Upper lobe of left lung (tissue), 4 donors: Measurements from ENCODE around the gene SPATS2.

Experiments
- CTCF ChIP-seq, 6 experiments: fragments of 450-650 bp in 4 of 6; fragments of 200-600 bp in 2 of 6; sonication (generic) in 2 of 6; IDR thresholded peaks; one replicate each; pipeline ENCODE4 v1.5.1; 2016 to 2019; ENCODE audit warnings: antibody characterized with exemption in 6 of 6
- EP300 ChIP-seq, 4 donors: sonication (generic); formaldehyde crosslinking; IDR thresholded peaks; one replicate each; pipeline ENCODE4 v1.5.1; 2017; ENCODE audit warnings: antibody characterized with exemption in 4 of 4, control low read depth in 2 of 4
- POLR2AphosphoS5 ChIP-seq, 2 donors: sonication (generic); formaldehyde crosslinking; IDR thresholded peaks; one replicate each; pipeline ENCODE4 v1.5.1; 2017; ENCODE audit warnings: antibody characterized with exemption in 2 of 2

- TF ChIP-seq CTCF (IDR thresholded peaks at IDR 0.05): no peak
- TF ChIP-seq EP300 (IDR thresholded peaks at IDR 0.05): no peak
- no peak for TF ChIP-seq POLR2AphosphoS5 (IDR thresholded peaks at IDR 0.05)
Measured at GRCh38 chr12:49552899-49553298, 185.6 kb downstream of the SPATS2 start.
